HCT116 (cell line): ENCODE results near the gene IL21R. TPM values are rescaled to one million over a fixed set of nuclear protein-coding genes. Genes with fewer than 3 reads are reported as not detected.

Experiments
- ATAC-seq: fragments of 200-7000 bp; cut with Tn5 transposase; 2 replicates; pipeline ENCODE4 v1.9.1; 2020; ENCODE audit warnings: mild to moderate bottlenecking, moderate library complexity
- BruUV-seq: library from RNA; stranded (reverse); fragments of 400-500 nt; replicated peaks from 2 replicates; lab custom pipeline; 2021; lab: Mats Ljungman, UMichigan
- CTCF ChIA-PET: fragments of 300-600 bp; sonication (Branson Sonifier 250); formaldehyde crosslinking; loops from one replicate; lab custom pipeline; 2021; ENCODE audit warnings: antibody characterized with exemption; lab: Charles Lee
- POLR2A ChIA-PET: fragments of 300-600, 350-600 bp; sonication (Branson Sonifier 250); formaldehyde crosslinking; loops from one replicate; lab custom pipeline; 2021; ENCODE audit warnings: antibody characterized with exemption; lab: Charles Lee
- RAD21 ChIA-PET, 2 experiments: fragments of 300-600 bp; sonication (Branson Sonifier 250); formaldehyde crosslinking; loops; one replicate each; lab custom pipeline; 2023; ENCODE audit warnings: low total read pairs in 2 of 2; ENCODE audit not compliant: uncharacterized antibody in 2 of 2, unreplicated experiment in 2 of 2, low non-redundant PET in 1 of 2; lab: Charles Lee
- DNase-seq: peaks from one replicate; pipeline ENCODE4 v3.0.0-alpha.2; 2010; ENCODE audit warnings: low read depth, low spot score
- H2AFZ ChIP-seq: fragments of 200-600 bp; shearing (Covaris generic), sonication (generic); 2 replicates; pipeline ENCODE4 v1.6.1; 2017; ENCODE audit warnings: low read depth, mixed run types, mixed read lengths, antibody characterized with exemption, low read length; ENCODE audit not compliant: poor library complexity, severe bottlenecking
- H3K27ac ChIP-seq: 2 replicates; pipeline ENCODE4 v1.5.1; 2012; ENCODE audit warnings: low read depth, low read length
- H3K27me3 ChIP-seq: fragments of 200-600 bp; sonication (generic); 2 replicates; pipeline ENCODE4 v1.6.1; 2016; ENCODE audit warnings: mixed run types, low read length, mixed read lengths; ENCODE audit not compliant: insufficient read depth
- H3K36me3 ChIP-seq, 2 experiments: fragments of 200-500 bp in 1 of 2; fragments of 200-600 bp in 1 of 2; sonication (Bioruptor generic) in 1 of 2; sonication (generic) in 1 of 2; 2 replicates each; pipeline versions ENCODE4 v1.5.1 to v1.6.1; 2014 to 2016; ENCODE audit warnings: low read length in 2 of 2, inconsistent platforms in 1 of 2, mixed read lengths in 1 of 2, mixed run types in 1 of 2; ENCODE audit not compliant: insufficient read depth in 2 of 2, control insufficient read depth in 1 of 2
- H3K4me1 ChIP-seq, 2 experiments: fragments of 200-600 bp in 1 of 2; sonication (generic) in 1 of 2; 2 replicates each; pipeline versions ENCODE4 v1.5.1 to v1.6.1; 2012 to 2017; ENCODE audit warnings: low read length in 2 of 2, inconsistent platforms in 1 of 2, mild to moderate bottlenecking in 1 of 2, mixed read lengths in 1 of 2, mixed run types in 1 of 2, moderate library complexity in 1 of 2; ENCODE audit not compliant: insufficient read depth in 2 of 2, control insufficient read depth in 1 of 2
- H3K4me2 ChIP-seq: fragments of 200-600 bp; sonication (generic); 2 replicates; pipeline ENCODE4 v1.6.1; 2017; ENCODE audit warnings: mixed run types, low read length, mixed read lengths
- H3K4me3 ChIP-seq, 2 experiments: fragments of 200-600 bp in 1 of 2; sonication (generic) in 1 of 2; replicated peaks in 1 of 2; 2 replicates each; pipeline ENCODE4 v1.5.1; 2011 to 2016; ENCODE audit warnings: low read length in 2 of 2, control low read depth in 1 of 2, low read depth in 1 of 2, mild to moderate bottlenecking in 1 of 2, mixed read lengths in 1 of 2, mixed run types in 1 of 2
- H3K79me2 ChIP-seq: fragments of 200-600 bp; sonication (generic); 2 replicates; pipeline ENCODE4 v1.6.1; 2017; ENCODE audit warnings: mild to moderate bottlenecking, mixed run types, low read length, moderate library complexity, mixed read lengths; ENCODE audit not compliant: insufficient read depth
- H3K9ac ChIP-seq: fragments of 200-600 bp; sonication (generic); 2 replicates; pipeline ENCODE4 v1.6.1; 2016; ENCODE audit warnings: low read length, mixed read lengths
- H3K9me2 ChIP-seq: fragments of 200-600 bp; sonication (generic), shearing (Covaris generic); 2 replicates; pipeline ENCODE4 v1.6.1; 2017; ENCODE audit warnings: mixed run types, mild to moderate bottlenecking, moderate library complexity; ENCODE audit not compliant: insufficient read depth
- H3K9me3 ChIP-seq, 2 experiments: fragments of 200-500 bp in 1 of 2; fragments of 200-600 bp in 1 of 2; sonication (Bioruptor generic) in 1 of 2; sonication (generic) in 1 of 2; 2 replicates each; pipeline ENCODE4 v1.6.1; 2014 to 2017; ENCODE audit warnings: low read length in 2 of 2, mixed read lengths in 2 of 2, inconsistent platforms in 1 of 2, low read depth in 1 of 2, mild to moderate bottlenecking in 1 of 2, mixed run types in 1 of 2, moderate library complexity in 1 of 2; ENCODE audit not compliant: control insufficient read depth in 1 of 2, insufficient read depth in 1 of 2
- H4K20me1 ChIP-seq: fragments of 200-600 bp; sonication (generic), shearing (Covaris generic); 2 replicates; pipeline ENCODE4 v1.6.1; 2017; ENCODE audit warnings: mixed run types, mild to moderate bottlenecking, moderate library complexity; ENCODE audit not compliant: insufficient read depth
- ATF3 ChIP-seq: IDR thresholded peaks from 2 replicates; pipeline ENCODE4 v1.6.1; 2012
- CEBPB ChIP-seq: IDR thresholded peaks from 2 replicates; pipeline ENCODE4 v1.6.1; 2012; ENCODE audit warnings: low read depth
- CTCF ChIP-seq, 3 experiments: fragments of 200-600 bp in 1 of 3; sonication (generic) in 1 of 3; IDR thresholded peaks in 2 of 3; conservative IDR thresholded peaks in 1 of 3; 2 replicates each; pipeline ENCODE4 v1.5.1; 2012 to 2017; ENCODE audit warnings: low read depth in 2 of 3, low read length in 2 of 3, antibody characterized with exemption in 1 of 3, borderline replicate concordance in 1 of 3, control low read depth in 1 of 3, mild to moderate bottlenecking in 1 of 3, mixed read lengths in 1 of 3, mixed run types in 1 of 3, moderate library complexity in 1 of 3; ENCODE audit not compliant: insufficient read depth in 1 of 3
- EGR1 ChIP-seq: IDR thresholded peaks from 2 replicates; pipeline ENCODE4 v1.6.1; 2012; ENCODE audit warnings: low read depth
- ELF1 ChIP-seq: IDR thresholded peaks from 2 replicates; pipeline ENCODE4 v1.6.1; 2012; ENCODE audit warnings: low read depth, borderline replicate concordance
- EZH2 ChIP-seq: fragments of 200-600 bp; sonication (generic); IDR thresholded peaks from 2 replicates; pipeline ENCODE4 v1.6.1; 2017; ENCODE audit warnings: antibody characterized with exemption, mixed run types
- EZH2phosphoT487 ChIP-seq: fragments of 200-600 bp; IDR thresholded peaks from 2 replicates; pipeline ENCODE4 v1.6.1; 2018; ENCODE audit warnings: antibody characterized with exemption, borderline replicate concordance
- FOSL1 ChIP-seq: IDR thresholded peaks from 2 replicates; pipeline ENCODE4 v1.6.1; 2012; ENCODE audit warnings: low read depth
- JUND ChIP-seq: IDR thresholded peaks from 2 replicates; pipeline ENCODE4 v1.6.1; 2012
- MAX ChIP-seq: IDR thresholded peaks from 2 replicates; pipeline ENCODE4 v1.6.1; 2012
- SIN3A ChIP-seq: IDR thresholded peaks from 2 replicates; pipeline ENCODE4 v1.6.1; 2012; ENCODE audit warnings: low read depth
- SP1 ChIP-seq: IDR thresholded peaks from 2 replicates; pipeline ENCODE4 v1.6.1; 2012; ENCODE audit warnings: low read depth
- SRF ChIP-seq: IDR thresholded peaks from 2 replicates; pipeline ENCODE4 v1.6.1; 2012; ENCODE audit warnings: low read depth
- ZBTB33 ChIP-seq: IDR thresholded peaks from 2 replicates; pipeline ENCODE4 v1.6.1; 2011; ENCODE audit warnings: mild to moderate bottlenecking, low read length, moderate library complexity; ENCODE audit not compliant: insufficient replicate concordance; ENCODE audit errors: extremely low read depth
- ZFX ChIP-seq: fragments of 450-650 bp; IDR thresholded peaks from 2 replicates; pipeline ENCODE4 v1.6.1; 2017
- ZNF274 ChIP-seq: fragments of 200-500 bp; sonication (Bioruptor generic); IDR thresholded peaks from 2 replicates; pipeline ENCODE4 v1.6.1; 2014; ENCODE audit warnings: mild to moderate bottlenecking, low read depth, low read length, inconsistent platforms
- intact Hi-C: fragments of 100-400 bp; cut with micrococcal nuclease; formaldehyde crosslinking; loops from 2 replicates; pipeline ENCODE4 v1.10.0; 2022
- total RNA-seq: library from RNA; stranded (reverse); gene quantifications from one replicate; pipeline ENCODE4 v1.2.1, GENCODE V29; 2021; ENCODE audit not compliant: unreplicated experiment

IL21R gene
- total RNA-seq, 1 experiment from 2014 or later = 1.2 TPM

GRCh38 chr16:27462200-27462845 lies 60.3 kb downstream of the IL21R start (continued):
- TF ChIP-seq ZBTB33 (no peak), ZNF274 (no peak), SIN3A (no peak), ELF1 (no peak), ZFX (no peak)

- CTCF ChIA-PET = no interaction called here
- H3K9ac ChIP-seq = no peak overlapping the region
- ATAC-seq = no peak
- no peak for TF ChIP-seq EZH2
- TF ChIP-seq SRF = no peak
- TF ChIP-seq FOSL1 = no peak
- no peak for TF ChIP-seq ATF3
- TF ChIP-seq EZH2phosphoT487 = no peak
- no peak for TF ChIP-seq SP1
- TF ChIP-seq MAX = no peak
- no peak for TF ChIP-seq EGR1
- TF ChIP-seq CTCF (IDR thresholded peaks at IDR 0.05 in 2 of 3, conservative IDR thresholded peaks at IDR 0.05 in 1 of 3; ENCODE audit: borderline replicate concordance in 1 of 3, insufficient read depth in 1 of 3, low read depth in 2 of 3, low read length in 2 of 3) = no peak
- no peak for TF ChIP-seq JUND
- TF ChIP-seq CEBPB = no peak
- no peak for TF ChIP-seq ZNF274
- no peaks in the 10 kb centered on the region for H3K4me1 ChIP-seq
- DNase-seq = no peak
- H3K79me2 ChIP-seq = no peaks in the 10 kb centered on the region
- H3K36me3 ChIP-seq = peaks cover 11 to 21% of the 10 kb centered on the region in 2 experiments; a peak in 3 of 4 replicates
- POLR2A ChIA-PET = no interaction called here
- H3K4me3 ChIP-seq = no peak overlapping the region
- H3K27me3 ChIP-seq = no peaks in the 10 kb centered on the region
- no TSS peak for BruUV-seq
- H3K4me2 ChIP-seq = no peak overlapping the region
- no peak overlapping the region for H2AFZ ChIP-seq
- intact Hi-C loops = no loop called here
- no peaks in the 10 kb centered on the region for H3K9me2 ChIP-seq
- H3K9me3 ChIP-seq = no peaks in the 10 kb centered on the region
- RAD21 ChIA-PET = no interaction called here
- H3K27ac ChIP-seq = no peak overlapping the region
- H4K20me1 ChIP-seq = no peaks in the 10 kb centered on the region
Measured at GRCh38 chr16:27462846-27463682, 61.1 kb downstream of the IL21R start.
